Measurements from ENCODE around the gene KMT2B.
A peak's percentile ranks its signal among the peaks of the same experiment; 100 is the strongest.
"Not testable (repeated sequence)": the region's sequence is repeated elsewhere in the genome, so short reads cannot be mapped to it uniquely, and the experiment has no call there.

Gene KMT2B

GRCh38 chr19:35756377-35757230 is 38.8 kb downstream of the KMT2B start, which contains the start of gene HSPB6:
TSS of gene HSPB6 (minus strand) at chr19:35757029. CDS start at chr19:35757008, 21 bp downstream.
- DNase-seq (ENCODE audit: low read depth) = peak; percentile 58

DNA sequence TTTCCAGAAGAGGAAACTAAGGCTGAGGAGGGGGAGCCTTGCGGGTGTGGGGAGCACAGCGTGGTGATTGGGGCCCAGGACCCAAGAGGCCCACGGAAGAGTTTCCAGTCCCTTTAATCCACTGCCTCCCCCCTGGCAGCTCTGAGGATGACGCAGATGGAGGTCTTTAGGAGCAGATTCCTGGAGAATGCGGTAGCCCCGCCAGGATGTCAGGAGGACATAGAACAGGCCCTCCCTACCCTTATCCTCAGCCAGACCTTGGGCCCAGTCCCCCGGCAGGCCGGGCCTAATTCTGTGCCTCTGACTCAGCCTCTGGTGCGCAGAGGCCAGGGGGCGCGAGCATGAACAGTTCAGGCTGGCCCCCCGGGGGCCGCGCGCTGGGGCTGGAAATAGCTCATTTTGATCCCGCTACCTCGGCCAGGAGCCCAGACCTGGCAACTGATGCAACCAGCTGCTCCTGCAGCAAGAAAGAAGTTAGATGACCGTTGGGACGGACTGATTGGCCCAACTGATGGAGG is 39.5 kb downstream of the KMT2B start:
- DNase-seq (ENCODE audit: low read depth) = peak; percentile 93

- DNase-seq (ENCODE audit: low read depth) = peak; percentile 99
Measured at GRCh38 chr19:35757749-35758608, 40.2 kb downstream of the KMT2B start, which contains the start of gene PROSER3. TSS of gene PROSER3 (plus strand) at chr19:35758176. CDS start at chr19:35758216, 40 bp downstream.

GRCh38 chr19:35759697-35760096 is 41.9 kb downstream of the KMT2B start:
- DNase-seq (ENCODE audit: low read depth) = no peak

GRCh38 chr19:35760711-35761349 is 43.0 kb downstream of the KMT2B start:
- no peak for DNase-seq (ENCODE audit: low read depth)

DNA sequence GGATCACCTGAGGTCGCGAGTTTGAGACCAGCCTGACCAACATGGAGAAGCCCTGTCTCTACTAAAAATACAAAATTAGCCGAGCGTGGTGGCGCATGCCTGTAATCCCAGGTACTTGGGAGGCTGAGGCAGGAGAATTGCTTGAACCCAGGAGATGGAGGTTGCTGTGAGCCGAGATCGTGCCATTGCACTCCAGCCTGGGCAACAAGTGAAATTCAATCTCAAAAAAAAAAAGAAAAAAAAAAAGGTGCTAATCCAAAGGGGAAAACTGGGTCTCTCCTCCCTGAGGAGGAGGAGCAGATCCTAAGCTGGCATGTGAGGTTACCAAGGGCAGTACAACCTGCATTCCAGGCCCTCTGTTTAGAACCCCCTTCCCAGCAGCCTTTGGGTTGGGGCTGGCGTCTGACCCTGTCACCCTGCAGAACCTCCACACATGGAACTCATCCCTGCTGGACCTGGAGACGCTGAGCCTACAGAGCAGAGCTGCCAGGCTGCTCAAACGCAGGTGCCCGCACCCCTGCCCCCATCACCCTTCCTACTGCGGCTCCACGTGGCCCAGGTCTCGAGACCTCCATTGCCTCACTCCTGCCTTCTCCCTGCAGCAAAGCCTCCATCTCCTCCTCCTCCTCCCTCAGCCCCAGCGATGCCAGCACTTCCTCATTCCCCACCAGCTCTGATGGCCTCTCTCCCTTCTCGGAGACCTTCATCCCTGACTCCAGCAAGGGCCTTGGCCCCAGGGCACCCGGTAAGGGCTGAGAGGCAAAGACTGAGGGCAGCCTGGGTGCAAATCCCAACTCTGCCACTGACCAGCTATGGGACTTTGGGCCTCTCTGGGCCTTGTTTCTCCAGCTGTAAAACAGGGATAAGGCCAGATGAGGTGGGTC is 46.9 kb downstream of the KMT2B start:
- no peak for DNase-seq (ENCODE audit: low read depth)

- no peak for DNase-seq (ENCODE audit: low read depth)
Measured at GRCh38 chr19:35766571-35767104, 48.8 kb downstream of the KMT2B start.

GRCh38 chr19:35767288-35768081 is 49.7 kb downstream of the KMT2B start:
- no peak for DNase-seq (ENCODE audit: low read depth)

DNA sequence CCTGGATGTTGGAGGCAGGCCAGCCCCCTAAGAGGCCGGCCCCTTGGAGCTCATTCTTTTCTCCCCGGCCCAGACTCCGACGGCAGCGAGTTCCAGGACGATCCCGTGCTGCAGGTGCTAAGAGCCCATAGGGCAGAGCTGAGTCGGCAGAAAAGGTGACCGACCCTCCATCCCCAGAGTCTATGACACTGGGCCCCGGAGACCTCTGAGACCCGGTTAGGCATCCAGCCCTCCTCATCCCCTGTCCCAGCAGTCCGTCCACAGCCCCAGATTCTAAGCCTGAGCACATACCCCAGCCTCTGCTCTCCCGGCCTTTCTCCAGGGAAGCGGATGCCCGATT is 50.2 kb downstream of the KMT2B start:
- DNase-seq (ENCODE audit: low read depth) = no peak

- not testable (repeated sequence) for DNase-seq (ENCODE audit: low read depth)
Measured at GRCh38 chr19:35772362-35772761, 54.6 kb downstream of the KMT2B start.

GRCh38 chr19:35773020-35773806 is 55.4 kb downstream of the KMT2B start:
- DNase-seq (ENCODE audit: low read depth) = peak; percentile 48

- DNase-seq (ENCODE audit: low read depth) = no peak
Measured at GRCh38 chr19:35774274-35775045, 56.7 kb downstream of the KMT2B start.

DNA sequence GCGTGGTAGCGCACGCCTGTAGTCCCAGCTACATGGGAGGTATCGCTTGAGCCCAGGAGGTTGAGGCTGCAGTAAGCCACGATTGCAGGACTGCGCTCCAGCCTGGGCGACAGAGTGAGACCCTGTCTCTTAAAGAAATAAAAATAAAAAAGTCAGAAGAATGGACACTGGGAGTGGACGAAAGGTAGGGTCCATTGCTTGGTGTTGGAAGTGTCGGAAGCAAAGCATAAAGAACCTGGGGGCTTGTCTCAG is 57.2 kb downstream of the KMT2B start:
- DNase-seq (ENCODE audit: low read depth) = no peak

- DNase-seq (ENCODE audit: low read depth) = peak; percentile 99
Measured at GRCh38 chr19:35775298-35776101, 57.7 kb downstream of the KMT2B start, which contains the start of gene ARHGAP33. TSS of gene ARHGAP33 (plus strand) at chr19:35775564. CDS start at chr19:35775659, 95 bp downstream.

DNA sequence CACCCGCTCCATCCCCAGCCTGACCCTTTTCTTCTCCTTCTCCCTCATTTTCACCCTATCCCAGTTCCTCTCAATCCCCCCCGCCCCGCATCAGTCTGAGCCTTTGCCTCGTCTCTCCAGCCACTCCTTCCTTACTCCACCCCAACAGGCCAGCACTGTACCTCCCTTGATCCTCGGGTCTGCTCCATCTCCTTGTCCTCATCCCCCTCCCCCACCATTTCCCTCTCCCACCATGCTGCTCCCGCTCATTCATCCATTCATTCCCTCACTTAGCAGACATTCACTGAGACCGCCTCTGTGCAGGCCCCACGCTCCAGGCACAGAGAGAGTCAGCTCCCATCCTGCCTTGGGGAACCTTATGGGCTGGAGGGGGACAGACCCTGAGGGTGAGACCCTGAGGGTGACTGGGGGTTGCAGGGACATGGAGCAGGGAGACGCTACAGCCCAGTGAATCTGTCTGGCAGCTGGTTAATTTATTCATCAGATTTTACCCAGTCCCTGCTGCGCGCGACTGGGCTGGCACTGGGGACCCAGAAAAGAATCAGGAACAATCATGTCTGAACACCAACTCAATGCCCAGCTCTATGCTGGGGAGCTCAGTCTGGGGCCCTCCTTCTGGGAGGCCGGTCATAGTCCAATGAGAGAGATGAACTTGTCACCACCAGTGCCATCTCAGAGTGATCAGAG is 58.4 kb downstream of the KMT2B start:
- no peak for DNase-seq (ENCODE audit: low read depth)

GRCh38 chr19:35777086-35777841 is 59.5 kb downstream of the KMT2B start:
- no peak for DNase-seq (ENCODE audit: low read depth)
